Stimulated activated CD4-positive, alpha-beta T cell treated with anti-CD3 and anti-CD28 coated beads, TNF-alpha, amount 100 ng/mL, for 1 hour (primary cell): ENCODE results near the gene PIGK.
"Not testable (repeated sequence)": the region's sequence is repeated elsewhere in the genome, so short reads cannot be mapped to it uniquely, and the experiment has no call there.

Source experiments
- DNase-seq, 3 donors: peaks; one replicate each; pipeline ENCODE4 v3.0.0-alpha.2; 2020; ENCODE audit warnings: low read depth in 3 of 3, low spot score in 1 of 3

The PIGK gene

DNA sequence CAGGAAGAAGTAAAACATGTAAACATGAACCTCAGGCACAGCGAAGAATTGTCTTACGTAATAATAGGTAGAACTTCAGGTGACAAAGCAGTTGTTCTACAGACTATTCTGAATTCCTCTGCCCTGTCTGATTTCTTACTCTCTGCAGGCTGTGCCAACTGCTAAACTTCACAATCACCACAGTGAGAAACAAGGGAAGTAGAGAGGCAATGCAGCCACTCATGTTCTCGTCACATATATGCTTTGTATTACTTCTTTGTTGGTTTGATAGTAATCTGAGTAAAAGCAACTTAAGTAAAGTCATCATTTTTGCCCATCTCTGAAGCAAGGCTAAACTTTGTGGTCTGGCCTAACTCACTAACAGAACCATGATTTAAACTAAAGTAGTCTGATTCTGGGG is 21.9 kb downstream of the PIGK start:
- DNase-seq = no peak

DNA sequence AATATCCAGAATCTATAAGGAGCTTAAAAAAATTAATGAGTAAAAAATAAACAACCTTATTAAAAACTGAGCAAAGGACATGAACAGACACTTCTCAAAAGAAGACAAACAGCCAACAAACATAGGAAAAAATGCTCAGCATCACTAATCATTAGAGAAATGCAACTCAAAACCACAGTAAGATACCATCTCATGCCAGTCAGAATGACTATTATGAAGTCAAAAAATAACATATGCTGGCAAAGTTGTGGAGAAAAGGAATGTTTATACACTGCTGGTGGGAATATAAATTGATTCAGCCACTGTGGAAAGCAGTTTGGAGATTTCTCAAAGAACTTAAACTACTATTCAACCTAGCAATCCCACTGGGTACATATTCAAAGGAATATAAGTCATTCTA is 25.3 kb downstream of the PIGK start:
- DNase-seq = no peak

- DNase-seq = no peak
Measured at GRCh38 chr1:77188770-77189169, 30.5 kb downstream of the PIGK start.

DNA sequence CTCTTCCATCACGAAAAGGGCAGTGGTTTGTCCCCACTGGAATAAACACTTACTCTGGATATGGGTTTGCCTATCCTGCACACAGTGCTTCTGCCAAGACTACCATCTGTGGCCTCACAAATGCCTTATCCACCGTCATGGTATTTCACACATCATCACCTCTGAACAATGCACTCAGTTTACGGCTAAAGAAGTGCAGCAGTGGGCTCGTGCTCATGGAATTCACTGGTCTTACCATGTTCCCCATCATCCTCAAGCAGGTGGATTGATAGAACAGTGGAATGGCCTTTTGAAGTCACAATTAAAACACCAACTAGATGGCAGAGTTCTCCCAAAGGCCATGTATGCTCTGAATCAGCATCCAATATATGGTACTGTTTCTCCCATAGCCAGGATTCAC is 32.3 kb downstream of the PIGK start:
- DNase-seq = not testable (repeated sequence)

DNA sequence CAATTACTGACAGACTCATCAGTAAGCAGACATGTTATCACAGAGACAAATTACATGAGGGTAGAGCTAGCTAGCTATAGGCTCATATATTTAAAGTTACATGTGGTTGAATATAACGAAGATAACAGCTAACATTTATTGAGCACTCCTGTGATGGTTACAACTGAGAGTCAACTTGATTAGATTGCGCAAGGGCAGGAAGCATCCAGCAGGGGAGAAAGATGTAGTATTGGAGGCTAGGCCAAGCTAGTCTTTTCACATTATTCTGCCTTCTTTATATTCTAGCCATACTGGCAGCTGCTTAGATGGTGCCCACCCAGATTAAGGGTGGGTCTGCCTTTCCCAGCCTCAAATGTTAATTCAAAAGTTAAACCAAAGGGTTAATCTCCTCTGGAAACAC is 37.1 kb downstream of the PIGK start:
- no peak for DNase-seq

DNA sequence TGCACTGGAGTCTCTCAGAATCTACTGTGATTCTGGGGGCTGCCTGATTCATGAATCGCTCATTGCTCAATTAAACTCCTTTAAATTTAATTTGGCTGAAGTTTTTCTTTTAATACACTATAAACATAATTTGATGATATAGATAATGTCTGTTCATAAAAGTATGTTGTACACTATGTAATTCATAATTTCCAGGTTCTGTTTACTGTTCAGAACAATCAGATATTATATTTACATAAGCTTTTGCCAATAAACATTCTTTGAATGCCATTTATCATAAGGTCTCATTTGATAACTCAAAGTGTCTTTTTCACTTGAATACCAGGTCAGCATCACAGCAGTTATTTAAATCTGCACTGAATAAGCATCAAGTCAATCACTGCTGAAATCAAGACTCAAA is 39.6 kb downstream of the PIGK start:
- no peak for DNase-seq

DNA sequence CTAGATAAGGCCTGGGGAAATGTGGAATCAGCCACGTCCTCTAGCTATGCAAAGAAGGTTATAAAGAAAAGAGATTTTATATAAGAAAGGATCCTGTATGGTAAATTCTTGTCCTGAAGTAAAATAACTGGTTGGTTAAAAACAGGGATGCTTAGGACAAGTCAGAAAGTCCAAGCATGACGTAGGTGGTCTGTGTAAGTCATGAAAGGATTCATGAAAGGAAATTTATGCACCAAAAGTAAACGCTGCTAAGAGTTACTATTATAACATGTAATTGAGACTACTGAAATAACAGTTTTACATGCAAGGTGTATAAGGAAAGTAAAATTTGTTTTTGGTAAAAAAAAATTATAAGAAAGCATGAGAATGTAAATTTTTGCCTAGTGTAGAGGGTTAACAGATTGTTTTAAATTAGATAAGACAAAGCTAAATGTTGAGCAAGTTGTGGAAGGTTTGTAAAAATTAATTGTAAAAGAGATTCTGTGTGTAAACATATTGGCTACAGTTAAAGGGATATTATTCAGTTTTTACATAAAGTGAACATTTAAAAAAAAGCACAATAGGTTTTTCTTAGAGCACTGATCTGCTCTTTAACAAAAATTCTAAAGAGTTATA is 43.9 kb downstream of the PIGK start:
- DNase-seq = no peak

GRCh38 chr1:77170687-77171086 is 48.5 kb downstream of the PIGK start:
- no peak for DNase-seq

DNA sequence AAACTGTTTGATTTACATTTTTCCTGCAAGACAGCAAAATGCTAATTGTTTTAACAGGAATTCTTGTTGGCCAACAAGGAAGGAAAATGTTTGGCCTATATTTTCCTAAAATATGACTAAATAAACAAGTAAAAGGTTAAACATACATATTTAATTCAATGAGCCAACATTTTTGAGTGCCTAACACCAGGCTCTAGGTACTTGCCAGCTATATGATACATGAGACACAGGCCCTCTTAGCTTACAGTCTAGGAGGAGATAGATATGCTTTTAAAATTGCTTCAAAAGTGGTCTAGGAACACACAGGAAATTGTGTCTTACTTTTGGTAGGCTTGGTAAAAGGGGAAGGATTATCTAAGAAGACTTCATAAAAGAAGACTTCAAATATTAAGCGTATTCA is 50.9 kb downstream of the PIGK start:
- no peak for DNase-seq

DNA sequence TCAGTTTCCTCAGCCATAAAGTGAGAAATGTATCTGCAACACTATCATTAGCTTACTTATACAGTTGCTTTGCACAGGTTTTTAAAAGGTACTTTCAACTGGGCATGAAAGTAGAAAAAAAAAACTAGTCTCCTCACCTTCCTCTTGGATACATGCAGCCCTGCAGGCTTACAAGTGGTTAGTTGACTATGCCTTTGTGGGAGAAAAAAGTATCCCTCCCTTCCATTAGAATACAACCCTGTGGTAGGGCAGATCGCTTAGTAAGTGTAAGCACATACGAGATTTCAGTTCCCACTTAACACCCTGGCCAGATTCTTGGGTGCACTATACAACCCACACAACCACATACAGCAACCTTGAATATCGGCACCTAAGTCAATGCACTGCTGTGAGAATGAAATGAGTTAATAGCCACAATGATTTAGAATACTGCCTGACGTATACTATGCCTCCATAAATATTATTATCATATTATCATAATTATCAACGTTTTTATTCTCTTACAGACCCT is 54.7 kb downstream of the PIGK start:
- no peak for DNase-seq

DNA sequence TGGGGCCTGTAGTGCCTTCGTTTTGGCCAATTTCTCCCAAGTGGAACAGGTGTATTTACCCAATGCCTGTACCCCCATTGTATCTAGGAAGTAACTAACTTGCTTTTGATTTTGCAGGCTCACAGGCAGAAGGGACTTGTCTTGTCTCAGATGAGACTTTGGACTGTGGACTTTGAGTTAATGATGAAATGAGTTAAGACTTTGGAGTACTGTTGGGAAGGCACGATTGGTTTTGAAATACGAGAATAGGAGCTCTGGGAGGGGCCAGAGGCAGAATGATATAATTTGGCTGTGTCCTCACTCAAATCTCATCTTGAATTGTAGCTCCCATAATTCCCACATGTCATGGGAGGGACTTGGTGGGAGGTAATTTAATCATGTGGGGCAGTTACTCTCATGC is 59.5 kb downstream of the PIGK start:
- not testable (repeated sequence) for DNase-seq

DNA sequence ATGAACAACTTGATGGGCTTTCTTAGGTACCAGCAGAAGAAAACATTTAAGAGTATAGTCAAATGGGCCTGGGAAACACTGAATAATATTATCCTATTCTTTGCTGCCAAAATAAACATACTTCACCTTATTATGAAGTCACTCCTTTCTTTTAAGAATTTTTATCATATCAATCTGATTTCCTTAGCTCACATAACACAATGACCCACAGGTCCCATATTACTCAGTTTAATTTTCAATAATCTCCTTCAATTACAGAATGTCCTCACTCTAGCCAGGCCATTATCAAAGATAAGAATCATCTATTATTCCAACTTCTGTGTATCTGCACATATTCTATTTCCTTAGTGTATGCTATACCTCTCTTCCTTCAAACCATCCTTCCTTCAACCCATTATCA is 63.0 kb downstream of the PIGK start:
- no peak for DNase-seq

- no peak for DNase-seq
Measured at GRCh38 chr1:77146270-77146669, 73.0 kb downstream of the PIGK start.

DNA sequence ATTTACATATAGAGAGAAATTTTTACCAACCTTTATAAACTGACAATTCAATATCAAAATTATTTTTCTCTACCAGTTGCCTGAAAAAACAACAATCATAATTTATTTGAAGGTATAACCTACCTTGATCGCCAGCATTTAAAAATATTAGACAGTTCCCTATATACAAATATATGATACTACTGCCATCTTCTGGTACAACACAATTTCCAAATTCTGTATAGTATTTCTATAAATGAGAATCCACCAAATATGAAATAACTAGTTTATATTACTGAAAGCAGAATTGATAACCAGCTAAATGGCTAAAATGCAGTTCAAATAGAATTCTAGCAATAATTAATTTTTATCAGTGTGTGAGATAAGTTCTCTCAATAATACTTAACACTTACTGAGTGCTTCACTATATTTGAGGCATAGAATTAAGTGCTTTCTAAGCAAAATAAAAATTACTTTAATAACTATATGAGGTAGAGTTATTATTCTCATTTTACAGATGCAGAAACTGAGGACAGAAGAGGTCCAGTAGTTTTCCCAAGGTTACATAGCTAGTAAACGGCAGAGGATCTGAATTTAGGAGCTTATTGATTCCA is 75.6 kb downstream of the PIGK start:
- DNase-seq = no peak

- no peak for DNase-seq
Measured at GRCh38 chr1:77139389-77139788, 79.8 kb downstream of the PIGK start.

- no peak for DNase-seq
Measured at GRCh38 chr1:77134359-77134758, 84.9 kb downstream of the PIGK start.

- DNase-seq = no peak
Measured at GRCh38 chr1:77133731-77134358, 85.4 kb downstream of the PIGK start.

GRCh38 chr1:77126307-77126706 is 92.9 kb downstream of the PIGK start:
- DNase-seq = no peak

- no peak for DNase-seq
Measured at GRCh38 chr1:77121503-77121902, 97.7 kb downstream of the PIGK start.

DNA sequence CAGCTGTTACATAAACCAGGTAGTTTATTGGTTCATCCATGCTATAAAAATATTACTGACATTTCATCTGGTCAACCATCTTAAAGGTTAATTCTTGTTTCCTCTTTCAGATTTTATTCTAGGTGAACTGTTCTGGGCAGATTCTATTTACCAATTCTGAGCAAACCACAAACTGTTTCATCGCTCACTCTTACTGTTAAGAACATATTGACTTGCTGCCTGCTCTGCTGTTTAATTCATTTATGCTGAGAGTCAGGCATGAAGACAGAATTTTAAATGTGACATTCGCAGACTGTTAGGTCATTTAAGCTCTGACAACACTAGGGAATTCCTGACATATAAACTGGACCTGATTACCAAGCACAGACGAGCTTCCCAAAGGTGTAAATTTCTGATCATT is 98.3 kb downstream of the PIGK start:
- no peak for DNase-seq

- DNase-seq = no peak
Measured at GRCh38 chr1:77118712-77119111, 100.5 kb downstream of the PIGK start.

DNA sequence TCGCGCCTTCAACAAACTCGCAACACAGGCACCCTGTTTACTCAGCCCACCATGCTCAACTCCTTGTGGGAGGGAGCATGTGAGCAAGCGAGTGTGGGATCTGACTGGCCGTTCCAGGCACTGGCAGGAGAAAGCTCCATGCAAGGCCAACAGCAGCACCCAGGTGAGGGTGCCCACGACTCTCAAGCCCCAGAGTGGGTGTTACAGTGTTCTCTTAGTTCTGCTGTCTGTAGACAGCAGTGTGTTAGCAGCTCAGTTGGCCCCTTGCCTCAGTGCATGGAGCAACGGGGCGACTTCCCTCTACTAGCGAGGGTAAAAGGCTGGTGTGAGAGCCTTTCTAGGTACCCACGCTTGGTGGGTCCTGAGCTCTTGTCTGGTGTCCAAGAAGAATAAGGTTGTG is 114.6 kb downstream of the PIGK start:
- DNase-seq = no peak

DNA sequence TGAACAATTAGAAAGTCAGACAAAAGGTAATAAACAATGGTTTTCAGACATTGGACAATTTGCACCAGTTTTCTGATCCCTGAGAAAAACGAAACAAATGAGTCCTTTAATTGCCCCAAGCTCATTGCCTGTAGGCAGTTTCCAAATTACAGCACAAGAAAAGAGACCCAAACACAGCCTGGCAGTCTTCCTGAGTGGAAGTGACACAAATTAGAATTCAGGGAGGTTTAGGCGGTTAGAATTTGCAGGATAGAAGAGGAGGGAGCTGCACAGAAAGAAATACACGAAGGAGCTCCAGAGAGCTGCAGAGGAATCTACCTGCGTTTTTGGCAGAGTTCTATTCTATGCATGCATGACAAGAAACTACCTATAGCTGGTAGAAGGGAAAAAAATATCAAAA is 115.7 kb downstream of the PIGK start:
- DNase-seq = no peak
